ENCODE results near the gene IFNK.

Gene IFNK

DNA sequence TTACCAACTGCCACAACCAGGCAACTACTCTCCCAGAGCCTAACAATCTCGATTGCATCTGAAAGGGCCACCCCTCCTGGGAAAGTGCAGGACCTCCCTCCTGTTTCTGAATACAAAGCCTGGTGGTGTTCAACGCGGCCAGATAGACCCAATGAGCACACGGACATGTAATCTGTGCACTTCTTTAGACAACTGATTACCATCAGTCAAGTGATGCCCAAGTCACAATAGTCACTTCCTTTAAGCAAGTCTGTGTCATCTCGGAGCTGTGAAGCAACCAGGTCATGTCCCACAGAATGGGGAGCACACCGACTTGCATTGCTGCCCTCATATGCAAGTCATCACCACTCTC, 48.5 kb downstream of the IFNK start:
- peak; percentile 68 for DNase-seq (ENCODE audit: low read depth)
- TF ChIP-seq, protein P1, sequence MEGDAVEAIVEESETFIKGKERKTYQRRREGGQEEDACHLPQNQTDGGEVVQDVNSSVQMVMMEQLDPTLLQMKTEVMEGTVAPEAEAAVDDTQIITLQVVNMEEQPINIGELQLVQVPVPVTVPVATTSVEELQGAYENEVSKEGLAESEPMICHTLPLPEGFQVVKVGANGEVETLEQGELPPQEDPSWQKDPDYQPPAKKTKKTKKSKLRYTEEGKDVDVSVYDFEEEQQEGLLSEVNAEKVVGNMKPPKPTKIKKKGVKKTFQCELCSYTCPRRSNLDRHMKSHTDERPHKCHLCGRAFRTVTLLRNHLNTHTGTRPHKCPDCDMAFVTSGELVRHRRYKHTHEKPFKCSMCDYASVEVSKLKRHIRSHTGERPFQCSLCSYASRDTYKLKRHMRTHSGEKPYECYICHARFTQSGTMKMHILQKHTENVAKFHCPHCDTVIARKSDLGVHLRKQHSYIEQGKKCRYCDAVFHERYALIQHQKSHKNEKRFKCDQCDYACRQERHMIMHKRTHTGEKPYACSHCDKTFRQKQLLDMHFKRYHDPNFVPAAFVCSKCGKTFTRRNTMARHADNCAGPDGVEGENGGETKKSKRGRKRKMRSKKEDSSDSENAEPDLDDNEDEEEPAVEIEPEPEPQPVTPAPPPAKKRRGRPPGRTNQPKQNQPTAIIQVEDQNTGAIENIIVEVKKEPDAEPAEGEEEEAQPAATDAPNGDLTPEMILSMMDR (conservative IDR thresholded peaks at IDR 0.05; ENCODE audit: control insufficient read depth, insufficient read depth, low read depth, low read length): no peak
- peak overlapping the region; percentile 70 for H3K4me3 ChIP-seq (ENCODE audit: control insufficient read depth, low read depth, low read length)

DNA sequence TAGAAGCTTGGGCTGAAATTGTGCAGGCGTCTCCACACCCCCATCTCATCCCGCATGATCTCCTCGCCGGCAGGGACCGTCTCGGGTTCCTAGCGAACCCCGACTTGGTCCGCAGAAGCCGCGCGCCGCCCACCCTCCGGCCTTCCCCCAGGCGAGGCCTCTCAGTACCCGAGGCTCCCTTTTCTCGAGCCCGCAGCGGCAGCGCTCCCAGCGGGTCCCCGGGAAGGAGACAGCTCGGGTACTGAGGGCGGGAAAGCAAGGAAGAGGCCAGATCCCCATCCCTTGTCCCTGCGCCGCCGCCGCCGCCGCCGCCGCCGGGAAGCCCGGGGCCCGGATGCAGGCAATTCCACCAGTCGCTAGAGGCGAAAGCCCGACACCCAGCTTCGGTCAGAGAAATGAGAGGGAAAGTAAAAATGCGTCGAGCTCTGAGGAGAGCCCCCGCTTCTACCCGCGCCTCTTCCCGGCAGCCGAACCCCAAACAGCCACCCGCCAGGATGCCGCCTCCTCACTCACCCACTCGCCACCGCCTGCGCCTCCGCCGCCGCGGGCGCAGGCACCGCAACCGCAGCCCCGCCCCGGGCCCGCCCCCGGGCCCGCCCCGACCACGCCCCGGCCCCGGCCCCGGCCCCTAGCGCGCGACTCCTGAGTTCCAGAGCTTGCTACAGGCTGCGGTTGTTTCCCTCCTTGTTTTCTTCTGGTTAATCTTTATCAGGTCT, 49.0 kb downstream of the IFNK start, which contains the start of gene C9orf72:
TSS of gene C9orf72 (minus strand) at position 564 of the 716 bp plus-strand sequence. CDS start 6,361 bp downstream, outside the sequence.
- DNase-seq (ENCODE audit: low read depth): no peak
- peak within 1 kb of the TSS; percentile 70 for H3K4me3 ChIP-seq (ENCODE audit: control insufficient read depth, low read depth, low read length)
- TF ChIP-seq, protein P1 (conservative IDR thresholded peaks at IDR 0.05; ENCODE audit: control insufficient read depth, insufficient read depth, low read depth, low read length): no peak

DNA sequence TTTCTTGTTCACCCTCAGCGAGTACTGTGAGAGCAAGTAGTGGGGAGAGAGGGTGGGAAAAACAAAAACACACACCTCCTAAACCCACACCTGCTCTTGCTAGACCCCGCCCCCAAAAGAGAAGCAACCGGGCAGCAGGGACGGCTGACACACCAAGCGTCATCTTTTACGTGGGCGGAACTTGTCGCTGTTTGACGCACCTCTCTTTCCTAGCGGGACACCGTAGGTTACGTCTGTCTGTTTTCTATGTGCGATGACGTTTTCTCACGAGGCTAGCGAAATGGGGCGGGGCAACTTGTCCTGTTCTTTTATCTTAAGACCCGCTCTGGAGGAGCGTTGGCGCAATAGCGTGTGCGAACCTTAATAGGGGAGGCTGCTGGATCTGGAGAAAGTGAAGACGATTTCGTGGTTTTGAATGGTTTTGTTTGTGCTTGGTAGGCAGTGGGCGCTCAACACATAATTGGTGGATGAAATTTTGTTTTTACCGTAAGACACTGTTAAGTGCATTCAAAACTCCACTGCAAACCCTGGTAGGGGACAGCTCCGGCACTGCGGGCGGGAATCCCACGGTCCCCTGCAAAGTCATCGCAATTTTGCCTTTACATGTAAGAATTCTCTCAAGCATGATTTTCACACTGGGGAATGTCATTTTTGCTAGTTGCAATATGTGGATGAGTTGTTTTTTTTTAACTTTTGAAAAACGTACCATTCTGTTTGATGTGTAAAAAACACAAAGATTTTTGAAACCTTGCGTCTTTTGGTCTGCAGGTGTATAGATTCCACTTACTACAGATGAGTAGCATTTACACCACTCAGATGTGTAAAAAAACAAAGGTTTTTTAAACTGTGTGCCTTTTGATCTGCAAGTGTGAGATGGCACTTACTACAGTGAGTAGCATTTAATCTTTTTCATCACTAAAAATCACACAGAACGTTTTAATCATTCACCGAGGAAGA, 49.8 kb downstream of the IFNK start:
- TF ChIP-seq, protein P1 (conservative IDR thresholded peaks at IDR 0.05; ENCODE audit: control insufficient read depth, insufficient read depth, low read depth, low read length): no peak
- peak overlapping the region; percentile 70 for H3K4me3 ChIP-seq (ENCODE audit: control insufficient read depth, low read depth, low read length)
- DNase-seq (ENCODE audit: low read depth): peak; percentile 100
